ENCODE data around the gene PPP2R3A.

PPP2R3A gene

DNA sequence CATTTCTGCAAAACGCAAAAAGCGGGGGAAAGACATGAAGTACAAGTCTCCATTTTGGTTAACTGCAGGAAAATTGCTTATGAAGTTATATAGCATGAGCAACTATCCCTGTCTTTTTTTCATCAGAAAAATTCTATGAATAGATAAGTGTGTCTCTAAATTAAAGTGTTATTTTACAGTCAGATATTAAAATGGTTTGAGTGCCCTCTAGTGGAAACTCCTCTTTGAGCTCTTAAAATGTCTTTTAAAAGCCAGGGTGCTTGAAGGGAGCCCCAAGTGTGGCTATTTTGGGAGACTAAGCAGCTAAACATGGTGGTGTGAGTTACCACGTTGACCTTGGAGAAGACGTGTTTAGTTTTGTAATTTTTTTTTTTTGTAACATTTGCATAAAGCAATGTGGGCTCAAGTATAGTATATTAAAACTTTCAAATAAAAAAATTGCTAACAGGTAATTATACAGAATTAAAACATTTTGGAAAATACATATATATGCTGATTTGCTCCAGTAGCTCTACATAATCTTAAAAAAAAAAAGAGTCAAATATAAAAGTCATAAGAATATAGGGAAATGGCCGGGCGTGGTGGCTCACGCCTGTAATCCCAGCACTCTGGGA lies 77.2 kb downstream of the PPP2R3A start:
- H3K4me1 Mint-ChIP-seq: no peaks in the 10 kb centered on the region
- H3K27ac Mint-ChIP-seq: no peak overlapping the region
- no peaks in the 10 kb centered on the region for H3K9me3 Mint-ChIP-seq
- H3K36me3 Mint-ChIP-seq: no peaks in the 10 kb centered on the region
- no peak overlapping the region for H3K4me3 Mint-ChIP-seq
- H3K27me3 Mint-ChIP-seq: peaks cover 17% of the 10 kb centered on the region

DNA sequence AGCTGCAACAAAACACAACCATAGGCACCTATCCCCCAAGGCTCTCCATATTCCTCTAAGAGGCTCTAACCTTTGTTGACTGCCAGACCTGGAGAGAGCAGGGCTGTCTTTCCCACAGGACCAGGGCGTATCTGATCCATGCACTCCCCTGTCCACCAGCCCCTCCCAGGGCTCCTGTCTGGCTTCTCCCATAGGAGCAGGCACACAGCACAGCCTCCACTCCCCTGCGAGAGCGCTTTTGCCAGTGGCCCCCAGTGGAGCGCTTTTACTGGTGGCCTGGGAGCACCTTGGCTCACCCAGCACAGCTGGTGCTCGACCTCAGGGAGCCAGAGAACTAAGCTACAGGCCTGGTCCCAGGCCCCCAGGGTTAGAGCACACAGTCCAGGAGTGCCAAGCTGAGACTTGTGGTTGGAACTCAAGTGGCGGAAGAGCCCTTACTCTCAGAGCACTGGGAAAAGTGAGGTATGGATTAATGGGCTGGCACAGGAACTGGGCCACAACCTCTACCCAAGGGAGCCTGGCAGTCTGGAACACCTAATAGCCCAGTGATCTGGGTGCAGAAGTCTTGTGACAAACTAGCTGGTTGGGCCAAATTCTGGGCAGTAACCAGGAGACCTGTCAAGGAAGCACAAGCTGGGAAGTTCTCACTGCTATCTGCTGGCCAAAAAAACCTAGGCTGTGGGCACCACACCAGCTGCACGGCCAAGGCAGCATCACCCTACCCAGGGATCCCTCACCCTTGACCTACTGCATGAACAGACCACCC lies 79.6 kb downstream of the PPP2R3A start:
- Mint-ChIP-seq H3K27ac (no peak overlapping the region), H3K9me3 (no peaks in the 10 kb centered on the region), H3K27me3 (peaks cover 11% of the 10 kb centered on the region), H3K4me1 (no peaks in the 10 kb centered on the region), H3K4me3 (no peak overlapping the region), H3K36me3 (no peaks in the 10 kb centered on the region)

DNA sequence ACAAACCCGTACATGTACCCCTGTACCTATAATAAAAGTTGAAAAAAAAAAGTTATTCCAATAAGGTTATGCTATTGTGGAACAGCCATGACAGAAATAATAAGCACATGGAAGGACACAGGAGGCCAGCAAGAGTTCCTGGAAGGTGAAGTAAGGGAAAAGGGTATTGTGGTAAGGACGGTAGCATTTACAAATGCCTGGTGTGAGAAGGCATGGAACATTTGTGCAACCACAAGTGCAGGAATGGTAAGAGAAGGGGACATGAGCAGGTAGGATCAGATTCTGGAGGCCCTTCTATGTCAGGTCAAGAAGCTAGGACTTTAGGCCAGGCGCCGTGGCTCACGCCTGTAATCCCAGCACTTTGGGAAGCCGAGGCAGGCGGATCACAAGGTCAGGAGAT lies 82.5 kb downstream of the PPP2R3A start:
- Mint-ChIP-seq H3K27ac (no peak overlapping the region), H3K4me3 (no peak overlapping the region), H3K27me3 (peaks cover 2% of the 10 kb centered on the region), H3K36me3 (no peaks in the 10 kb centered on the region), H3K9me3 (no peaks in the 10 kb centered on the region), H3K4me1 (no peaks in the 10 kb centered on the region)

DNA sequence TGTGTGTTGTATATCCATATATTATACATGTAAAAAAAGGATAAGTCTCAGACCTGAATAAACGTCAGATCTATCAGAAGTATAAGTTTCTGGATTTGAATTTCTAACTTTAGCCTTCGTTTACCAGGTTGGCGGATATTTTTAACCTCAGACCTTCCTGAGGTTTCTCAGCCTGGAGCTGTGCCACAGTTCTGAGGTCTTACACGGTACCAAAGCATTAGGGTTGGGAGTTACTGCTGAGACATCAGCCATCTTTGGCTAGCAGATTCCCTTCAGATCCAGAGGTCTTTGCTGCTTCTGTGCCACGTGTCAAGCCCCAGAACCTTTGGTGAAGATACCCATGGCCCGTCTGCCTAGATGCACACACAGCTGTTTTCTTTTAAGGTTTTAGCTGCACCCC lies 84.7 kb downstream of the PPP2R3A start:
- H3K27ac Mint-ChIP-seq: no peak overlapping the region
- no peaks in the 10 kb centered on the region for H3K4me1 Mint-ChIP-seq

GRCh38 chr3:136055491-136055890 lies 90.0 kb downstream of the PPP2R3A start:
- Mint-ChIP-seq H3K4me3 (no peak overlapping the region), H3K27me3 (peaks cover 17% of the 10 kb centered on the region), H3K27ac (no peak overlapping the region), H3K9me3 (no peaks in the 10 kb centered on the region), H3K36me3 (peaks cover 4% of the 10 kb centered on the region), H3K4me1 (no peaks in the 10 kb centered on the region)

More for the DNA sequence above, 84.7 kb downstream of the PPP2R3A start:
- H3K9me3 Mint-ChIP-seq: no peaks in the 10 kb centered on the region
- peaks cover 4% of the 10 kb centered on the region for H3K27me3 Mint-ChIP-seq
- H3K36me3 Mint-ChIP-seq: no peaks in the 10 kb centered on the region
- no peak overlapping the region for H3K4me3 Mint-ChIP-seq

GRCh38 chr3:136067211-136067610 lies 101.7 kb downstream of the PPP2R3A start:
- no peak overlapping the region for H3K4me3 Mint-ChIP-seq
- no peak overlapping the region for H3K27ac Mint-ChIP-seq
- H3K4me1 Mint-ChIP-seq: no peaks in the 10 kb centered on the region
- H3K27me3 Mint-ChIP-seq: peaks cover 2% of the 10 kb centered on the region
- H3K36me3 Mint-ChIP-seq: no peaks in the 10 kb centered on the region
- H3K9me3 Mint-ChIP-seq: no peaks in the 10 kb centered on the region

DNA sequence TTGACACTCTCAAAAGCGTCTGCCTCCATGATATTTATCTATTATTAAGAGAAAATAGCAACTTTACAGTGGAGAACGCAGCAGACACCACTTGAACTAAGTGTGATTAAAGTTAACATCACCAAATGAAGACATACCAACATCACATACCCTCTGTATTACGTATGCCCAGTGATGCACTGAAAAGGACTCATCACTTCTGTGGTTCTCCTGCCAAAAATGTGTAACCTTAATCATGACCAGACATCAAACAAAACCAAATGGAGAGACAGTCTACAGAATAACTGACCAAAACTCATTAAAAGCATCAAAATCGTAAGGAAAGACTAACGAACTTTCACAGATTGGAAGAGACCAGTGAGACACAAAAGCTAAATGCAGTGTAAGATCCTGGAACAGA lies 103.2 kb downstream of the PPP2R3A start:
- Mint-ChIP-seq H3K27me3 (no peaks in the 10 kb centered on the region), H3K4me3 (no peak overlapping the region)

GRCh38 chr3:136069933-136070332 lies 104.4 kb downstream of the PPP2R3A start:
- Mint-ChIP-seq H3K27me3 (no peaks in the 10 kb centered on the region), H3K36me3 (no peaks in the 10 kb centered on the region), H3K9me3 (no peaks in the 10 kb centered on the region), H3K4me3 (no peak overlapping the region), H3K4me1 (no peaks in the 10 kb centered on the region), H3K27ac (no peak overlapping the region)

More for the DNA sequence above, 103.2 kb downstream of the PPP2R3A start:
- Mint-ChIP-seq H3K4me1 (no peaks in the 10 kb centered on the region), H3K36me3 (no peaks in the 10 kb centered on the region), H3K9me3 (no peaks in the 10 kb centered on the region), H3K27ac (no peak overlapping the region)

DNA sequence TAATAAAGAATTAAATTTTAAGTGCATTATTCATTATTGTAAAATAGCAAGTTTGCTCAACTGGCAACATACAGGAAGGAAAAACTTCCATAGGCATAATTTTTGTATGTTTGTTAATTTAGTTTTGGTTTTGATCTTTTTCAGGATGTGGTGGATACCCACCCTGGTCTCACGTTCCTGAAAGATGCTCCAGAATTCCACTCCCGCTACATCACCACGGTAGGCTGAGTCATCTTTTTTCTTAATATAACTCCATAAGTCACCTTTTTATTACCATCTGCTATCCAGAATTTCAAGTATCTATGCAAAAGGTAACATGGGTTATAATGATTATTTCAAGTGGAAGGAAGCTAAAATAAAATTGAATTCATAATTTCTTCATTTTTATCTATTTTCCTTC lies 104.8 kb downstream of the PPP2R3A start:
- H3K36me3 Mint-ChIP-seq: no peaks in the 10 kb centered on the region
- no peak overlapping the region for H3K27ac Mint-ChIP-seq
- H3K4me1 Mint-ChIP-seq: no peaks in the 10 kb centered on the region
- no peaks in the 10 kb centered on the region for H3K27me3 Mint-ChIP-seq
- no peak overlapping the region for H3K4me3 Mint-ChIP-seq
- H3K9me3 Mint-ChIP-seq: no peaks in the 10 kb centered on the region

- Mint-ChIP-seq H3K36me3 (no peaks in the 10 kb centered on the region), H3K4me3 (no peak overlapping the region), H3K9me3 (no peaks in the 10 kb centered on the region), H3K27ac (no peak overlapping the region), H3K27me3 (no peaks in the 10 kb centered on the region), H3K4me1 (no peaks in the 10 kb centered on the region)
Observed at GRCh38 chr3:136070953-136071949, 105.7 kb downstream of the PPP2R3A start.

GRCh38 chr3:136074546-136075170 lies 109.1 kb downstream of the PPP2R3A start:
- H3K9me3 Mint-ChIP-seq: no peaks in the 10 kb centered on the region
- no peak overlapping the region for H3K27ac Mint-ChIP-seq
- H3K4me1 Mint-ChIP-seq: no peaks in the 10 kb centered on the region
- no peak overlapping the region for H3K4me3 Mint-ChIP-seq
- H3K27me3 Mint-ChIP-seq: no peaks in the 10 kb centered on the region
- H3K36me3 Mint-ChIP-seq: no peaks in the 10 kb centered on the region

GRCh38 chr3:136075218-136075808 lies 109.8 kb downstream of the PPP2R3A start:
- Mint-ChIP-seq H3K4me1 (no peaks in the 10 kb centered on the region), H3K9me3 (no peaks in the 10 kb centered on the region), H3K27me3 (no peaks in the 10 kb centered on the region), H3K36me3 (no peaks in the 10 kb centered on the region), H3K27ac (no peak overlapping the region), H3K4me3 (no peak overlapping the region)

DNA sequence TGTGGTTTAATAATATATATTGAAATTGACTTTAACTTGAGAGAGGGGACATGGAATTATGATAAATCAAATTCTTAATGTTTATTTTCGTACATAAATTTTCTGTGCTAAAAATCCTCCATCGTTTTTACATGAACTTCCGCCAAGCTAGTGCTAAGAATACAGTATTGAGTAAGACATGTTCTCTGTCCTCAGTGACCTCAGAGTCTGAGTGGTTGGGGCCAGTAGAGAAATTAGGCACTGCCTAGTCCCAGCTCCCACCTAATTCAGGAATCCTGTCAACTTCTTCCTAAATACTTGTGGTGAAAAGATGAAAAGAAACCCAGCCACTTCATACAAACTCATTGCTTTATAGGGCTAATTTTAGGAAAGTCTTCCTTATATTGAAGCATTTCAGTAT lies 110.3 kb downstream of the PPP2R3A start:
- no peak overlapping the region for H3K4me3 Mint-ChIP-seq
- no peak overlapping the region for H3K27ac Mint-ChIP-seq
- H3K36me3 Mint-ChIP-seq: no peaks in the 10 kb centered on the region
- H3K27me3 Mint-ChIP-seq: no peaks in the 10 kb centered on the region
- H3K9me3 Mint-ChIP-seq: no peaks in the 10 kb centered on the region
- H3K4me1 Mint-ChIP-seq: no peaks in the 10 kb centered on the region

GRCh38 chr3:136078421-136079364 lies 113.2 kb downstream of the PPP2R3A start:
- H3K36me3 Mint-ChIP-seq: peaks cover 3% of the 10 kb centered on the region
- H3K4me1 Mint-ChIP-seq: no peaks in the 10 kb centered on the region
- H3K27ac Mint-ChIP-seq: no peak overlapping the region
- H3K27me3 Mint-ChIP-seq: no peaks in the 10 kb centered on the region
- H3K4me3 Mint-ChIP-seq: no peak overlapping the region
- no peaks in the 10 kb centered on the region for H3K9me3 Mint-ChIP-seq
